Left lobe of liver (tissue), 2 donors: Measurements from ENCODE around the gene MEG3. TPM values are rescaled to one million over a fixed set of nuclear protein-coding genes. Genes with fewer than 3 reads are reported as not detected.
"Not testable (repeated sequence)": the region's sequence is repeated elsewhere in the genome, so short reads cannot be mapped to it uniquely, and the experiment has no call there.

ENCODE experiments used
- ATAC-seq: fragments of 200-7000 bp; cut with Tn5 transposase; one replicate; pipeline ENCODE4 v1.9.1; 2020; ENCODE audit warnings: mild to moderate bottlenecking, moderate library complexity
- DNase-seq: peaks from one replicate; pipeline ENCODE4 v3.0.0-alpha.2; 2020; ENCODE audit warnings: low spot score
- total RNA-seq: library from RNA; stranded (reverse); gene quantifications from one replicate; pipeline ENCODE4 v1.2.1, GENCODE V29; 2021
- donor health status: DM: no; HTN: no; CAD: no; lungs with moderate emphysema.
- donor health status: DM: no; HTN: yes; CAD: no.

Gene MEG3
- total RNA-seq, 1 donor from 2014 or later: 26.7 TPM

DNA sequence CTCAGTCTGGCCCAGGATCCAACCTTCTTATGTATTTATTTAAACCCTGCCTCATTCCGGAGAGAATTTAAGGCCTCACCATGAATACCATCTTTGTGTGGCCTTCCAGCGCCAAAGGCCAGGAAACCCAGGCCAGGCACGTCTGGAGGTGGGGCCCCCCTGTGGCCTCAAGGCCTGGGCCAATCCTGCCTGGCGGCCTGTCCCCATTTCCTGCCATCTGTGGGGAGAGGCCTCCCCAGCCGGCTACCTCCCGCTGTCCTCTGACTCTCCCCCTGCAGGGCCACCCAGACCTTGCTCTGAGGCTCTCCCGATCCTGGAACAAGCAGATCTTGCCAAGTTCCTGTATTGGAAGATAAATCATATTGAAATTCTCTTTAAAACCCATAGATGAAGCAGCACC lies 37.4 kb upstream of the MEG3 start:
- no peak for DNase-seq
- ATAC-seq: no peak

DNA sequence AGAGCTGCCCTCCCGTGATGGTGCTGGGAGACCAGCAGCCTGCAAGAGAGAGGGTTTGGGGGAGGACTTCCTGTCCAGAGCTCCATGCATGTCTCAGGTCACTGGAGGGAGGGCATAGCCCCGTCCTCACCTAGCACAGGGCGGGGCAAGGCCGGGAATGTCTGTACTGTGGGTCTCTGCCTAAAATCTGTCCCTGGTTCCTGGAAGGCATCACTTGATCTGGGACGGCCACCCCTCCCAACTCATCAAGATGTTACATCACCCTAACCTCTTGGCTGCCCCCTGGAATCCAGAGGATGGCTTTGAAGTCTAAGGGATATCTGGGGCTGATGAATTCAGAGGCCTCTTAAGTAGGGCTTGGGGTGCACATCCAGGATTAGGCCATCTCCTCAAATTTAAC lies 37.0 kb upstream of the MEG3 start:
- ATAC-seq (no peak), DNase-seq (no peak)

GRCh38 chr14:100789460-100790417 lies 36.2 kb upstream of the MEG3 start:
- ATAC-seq: no peak
- no peak for DNase-seq

GRCh38 chr14:100790502-100791347 lies 35.2 kb upstream of the MEG3 start:
- ATAC-seq (peak; percentile 60), DNase-seq (no peak)

DNA sequence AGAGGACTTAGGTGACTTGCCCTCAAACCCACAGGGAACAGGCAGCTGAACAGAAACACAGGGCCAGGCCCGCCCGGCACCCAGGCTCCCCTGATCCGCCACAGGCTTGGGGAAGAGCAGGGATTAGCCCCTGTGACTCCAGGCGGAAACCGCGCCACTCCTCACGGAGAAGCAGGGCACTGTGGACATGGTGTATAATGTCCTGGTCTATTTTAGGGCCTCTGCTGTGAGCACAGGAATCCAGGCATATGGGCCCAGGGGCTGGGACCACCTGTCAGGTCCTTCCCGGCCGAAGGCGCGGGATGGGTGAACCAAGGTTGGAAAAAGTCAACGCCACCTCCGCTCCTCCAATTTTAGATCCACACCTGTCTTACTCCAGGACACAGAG lies 34.6 kb upstream of the MEG3 start:
- no peak for ATAC-seq
- DNase-seq: no peak

DNA sequence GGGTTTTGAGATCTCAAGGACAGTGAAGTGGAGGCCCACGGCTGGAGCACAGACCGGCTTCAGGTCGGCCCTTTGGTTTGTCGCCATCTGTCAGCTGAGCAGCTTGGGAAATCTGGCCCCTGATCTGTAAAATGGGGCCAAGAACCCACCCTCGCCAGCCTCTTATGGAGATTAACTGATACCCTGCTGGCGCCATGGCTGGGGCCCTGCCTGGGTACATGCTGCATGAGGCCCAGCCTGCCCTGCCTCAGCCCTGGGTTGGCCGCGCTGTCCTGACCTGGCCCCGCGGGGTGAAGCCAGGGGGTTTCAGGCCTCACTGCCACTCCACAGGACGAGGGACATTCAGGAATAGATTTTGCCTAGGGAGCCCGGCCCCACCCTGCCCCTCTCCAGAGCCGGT lies 33.9 kb upstream of the MEG3 start:
- ATAC-seq: no peak
- DNase-seq: no peak

- DNase-seq (no peak), ATAC-seq (no peak)
These were observed 29.0 kb upstream of the MEG3 start for GRCh38 chr14:100796946-100797345.

DNA sequence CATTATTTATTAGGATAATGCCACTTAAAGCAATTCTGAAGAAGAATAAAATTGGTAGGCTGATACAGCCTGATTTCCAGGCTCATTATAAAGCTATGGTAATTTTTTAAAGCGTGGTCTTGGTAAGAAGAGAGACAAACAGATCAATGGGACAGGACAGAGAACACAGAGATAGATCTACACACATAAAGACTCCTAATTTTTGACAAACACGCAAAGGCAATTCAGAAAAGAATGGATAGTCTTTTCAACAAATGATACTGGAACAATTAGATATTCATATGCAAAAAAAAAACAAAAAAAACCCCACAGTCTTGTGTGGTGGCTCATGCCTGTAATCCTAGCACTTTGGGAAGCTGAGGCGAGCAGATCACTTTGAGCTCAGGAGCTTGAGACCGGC lies 25.9 kb upstream of the MEG3 start:
- ATAC-seq (no peak), DNase-seq (no peak)

GRCh38 chr14:100801433-100801832 lies 24.5 kb upstream of the MEG3 start:
- not testable (repeated sequence) for DNase-seq, ATAC-seq

- no peak for DNase-seq
- ATAC-seq: no peak
These were observed 23.7 kb upstream of the MEG3 start for GRCh38 chr14:100802179-100802578.

DNA sequence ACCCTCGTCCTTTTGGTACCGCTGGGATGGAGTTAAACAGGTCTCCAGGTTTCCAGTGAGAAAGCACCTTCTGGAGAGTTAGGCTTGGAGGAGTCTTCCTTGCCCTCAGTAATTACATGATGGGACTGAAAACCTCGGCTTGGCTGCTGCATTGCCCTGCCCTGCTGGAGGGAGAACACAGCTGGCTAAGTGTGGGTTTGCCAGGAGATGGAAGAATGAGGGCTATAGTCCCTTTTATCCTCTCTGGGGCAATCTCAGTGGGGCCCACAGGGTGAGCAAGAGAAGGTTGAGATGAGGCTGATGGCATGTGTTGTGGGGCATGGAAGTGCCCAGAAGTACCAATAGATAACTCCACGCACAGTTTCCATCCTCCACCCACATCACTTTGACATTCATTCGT lies 23.2 kb upstream of the MEG3 start:
- ATAC-seq (no peak), DNase-seq (no peak)

DNA sequence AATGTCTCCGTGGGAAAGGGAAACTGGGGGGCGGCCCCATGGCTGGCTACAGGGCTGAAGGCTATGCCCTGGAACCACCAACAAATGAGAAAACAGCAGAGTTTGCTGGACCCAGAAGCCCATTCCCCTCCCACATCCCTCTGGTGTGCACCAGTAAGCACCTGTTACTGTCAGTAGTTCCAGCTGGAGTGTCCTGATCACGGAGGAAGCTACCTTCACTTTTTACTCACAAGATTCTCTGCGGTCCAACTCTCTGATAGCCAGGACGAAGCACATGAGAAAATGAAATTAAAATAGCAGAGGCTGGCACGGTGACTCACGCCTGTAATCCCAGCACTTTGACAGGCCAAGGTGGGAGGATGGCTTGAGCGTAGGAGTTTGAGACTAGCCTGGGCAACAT lies 22.7 kb upstream of the MEG3 start:
- DNase-seq (no peak), ATAC-seq (no peak)

DNA sequence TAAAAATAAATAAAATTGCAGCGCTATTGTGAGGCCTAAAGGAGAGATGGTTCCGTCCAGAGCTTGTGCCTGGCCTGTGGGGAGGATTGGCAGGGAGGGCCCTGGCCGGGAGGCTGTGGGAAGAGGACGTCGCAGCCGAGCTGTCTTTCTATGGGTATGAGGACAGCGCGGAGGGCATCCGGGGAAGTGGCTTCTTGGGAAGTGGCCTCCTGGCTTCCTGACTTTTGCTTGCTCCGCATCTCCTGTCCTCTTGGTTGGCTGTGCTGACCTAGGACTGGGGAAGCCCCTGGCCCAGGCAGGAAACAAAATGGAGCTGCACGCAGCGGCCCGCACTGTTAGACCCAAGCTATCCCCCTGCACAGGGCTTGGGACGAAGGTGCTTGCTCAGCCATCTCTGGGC lies 22.2 kb upstream of the MEG3 start:
- ATAC-seq (peak; percentile 22), DNase-seq (no peak)

- ATAC-seq: no peak
These were observed 21.8 kb upstream of the MEG3 start for GRCh38 chr14:100804138-100804537.

GRCh38 chr14:100804558-100805309 lies 21.2 kb upstream of the MEG3 start:
- DNase-seq: no peak
- no peak for ATAC-seq

More at GRCh38 chr14:100804138-100804537, 21.8 kb upstream of the MEG3 start:
- no peak for DNase-seq

GRCh38 chr14:100806386-100806785 lies 19.5 kb upstream of the MEG3 start:
- DNase-seq: no peak
- no peak for ATAC-seq

GRCh38 chr14:100807496-100807895 lies 18.4 kb upstream of the MEG3 start:
- no peak for ATAC-seq
- no peak for DNase-seq

DNA sequence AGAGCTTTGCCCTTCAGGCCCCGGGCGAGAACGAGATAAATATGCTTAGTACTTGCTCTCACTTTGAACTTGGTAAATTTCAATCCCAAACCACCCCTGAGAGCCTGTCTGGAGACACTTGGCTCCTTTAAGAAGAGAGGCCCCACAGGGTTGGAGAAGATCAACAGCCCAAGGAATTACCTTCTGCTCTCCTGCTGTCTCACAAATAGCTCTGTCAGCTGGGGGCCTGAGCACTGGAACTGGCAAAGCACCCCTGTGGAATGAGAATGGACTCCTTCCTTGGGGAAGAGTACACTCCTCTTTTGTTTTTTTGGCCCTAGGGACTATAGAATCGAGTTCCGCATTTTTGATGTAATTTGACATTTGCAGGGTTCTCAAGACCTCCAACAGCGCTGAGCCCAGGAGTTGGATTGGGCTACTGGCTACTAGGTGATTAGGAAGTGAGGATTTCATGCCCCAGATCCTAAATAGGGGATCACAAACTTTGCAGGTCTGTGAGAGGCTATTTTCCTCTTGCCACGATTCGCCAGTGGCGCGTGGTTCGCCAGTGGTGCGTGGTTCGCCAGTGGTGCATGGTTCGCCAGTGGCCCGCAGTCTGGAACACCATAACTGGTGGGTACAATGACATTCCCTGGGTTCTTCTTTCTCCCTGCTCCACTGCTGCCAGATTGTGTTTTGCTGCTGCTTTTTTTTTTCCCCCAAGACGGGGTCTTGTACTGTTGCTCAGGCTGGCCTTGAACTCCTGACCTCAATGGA lies 17.8 kb upstream of the MEG3 start:
- no peak for DNase-seq

GRCh38 chr14:100810435-100810834 lies 15.5 kb upstream of the MEG3 start:
- DNase-seq (no peak), ATAC-seq (no peak)

More for the DNA sequence above, 17.8 kb upstream of the MEG3 start:
- ATAC-seq: no peak

GRCh38 chr14:100810861-100811461 lies 15.0 kb upstream of the MEG3 start:
- ATAC-seq (no peak), DNase-seq (no peak)
